C4-2B (cell line): ENCODE results near the gene BIN1.
"Not testable (repeated sequence)": the region's sequence is repeated elsewhere in the genome, so short reads cannot be mapped to it uniquely, and the experiment has no call there.

ENCODE experiments used
- H3K27ac ChIP-seq: fragments of 450-650 bp; 2 replicates; pipeline ENCODE4 v1.5.1; 2017
- ZFX ChIP-seq: fragments of 450-650 bp; IDR thresholded peaks from 2 replicates; pipeline ENCODE4 v1.6.1; 2017
- TF ChIP-seq, protein P1 (sequence below): fragments of 450-650 bp; conservative IDR thresholded peaks from 2 replicates; pipeline ENCODE4 v1.5.1; 2017; ENCODE audit warnings: mild to moderate bottlenecking

BIN1 gene

DNA sequence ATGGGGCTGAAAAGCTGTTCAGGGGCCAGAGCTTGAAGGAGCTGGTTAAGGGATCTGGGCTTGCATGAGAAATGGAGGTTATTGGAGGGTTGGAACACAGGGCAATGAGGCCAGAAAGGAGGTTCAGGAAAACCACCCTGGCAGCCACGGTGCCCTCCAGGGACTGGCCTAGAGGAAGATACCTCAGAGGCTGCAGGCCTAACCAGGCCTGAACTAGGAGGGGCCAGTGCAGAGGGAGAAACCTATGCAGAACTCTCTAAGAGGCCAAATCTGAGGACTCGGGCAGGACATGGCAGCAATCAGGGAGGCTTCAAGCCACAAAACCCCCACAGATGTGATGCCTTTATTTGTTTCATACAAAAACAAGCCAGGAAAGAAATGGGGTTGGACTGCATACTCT, 66.8 kb downstream of the BIN1 start:
- H3K27ac ChIP-seq = no peak overlapping the region

GRCh38 chr2:127039387-127040031, 67.4 kb downstream of the BIN1 start:
- TF ChIP-seq ZFX = no peak
- H3K27ac ChIP-seq = no peak overlapping the region

More for the DNA sequence above, 66.8 kb downstream of the BIN1 start:
- TF ChIP-seq, protein P1, sequence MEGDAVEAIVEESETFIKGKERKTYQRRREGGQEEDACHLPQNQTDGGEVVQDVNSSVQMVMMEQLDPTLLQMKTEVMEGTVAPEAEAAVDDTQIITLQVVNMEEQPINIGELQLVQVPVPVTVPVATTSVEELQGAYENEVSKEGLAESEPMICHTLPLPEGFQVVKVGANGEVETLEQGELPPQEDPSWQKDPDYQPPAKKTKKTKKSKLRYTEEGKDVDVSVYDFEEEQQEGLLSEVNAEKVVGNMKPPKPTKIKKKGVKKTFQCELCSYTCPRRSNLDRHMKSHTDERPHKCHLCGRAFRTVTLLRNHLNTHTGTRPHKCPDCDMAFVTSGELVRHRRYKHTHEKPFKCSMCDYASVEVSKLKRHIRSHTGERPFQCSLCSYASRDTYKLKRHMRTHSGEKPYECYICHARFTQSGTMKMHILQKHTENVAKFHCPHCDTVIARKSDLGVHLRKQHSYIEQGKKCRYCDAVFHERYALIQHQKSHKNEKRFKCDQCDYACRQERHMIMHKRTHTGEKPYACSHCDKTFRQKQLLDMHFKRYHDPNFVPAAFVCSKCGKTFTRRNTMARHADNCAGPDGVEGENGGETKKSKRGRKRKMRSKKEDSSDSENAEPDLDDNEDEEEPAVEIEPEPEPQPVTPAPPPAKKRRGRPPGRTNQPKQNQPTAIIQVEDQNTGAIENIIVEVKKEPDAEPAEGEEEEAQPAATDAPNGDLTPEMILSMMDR = no peak
- no peak for TF ChIP-seq ZFX

- no peak overlapping the region for H3K27ac ChIP-seq
- TF ChIP-seq, protein P1 = no peak
- TF ChIP-seq ZFX = no peak
Observed at GRCh38 chr2:127037476-127037875, 69.5 kb downstream of the BIN1 start.

- TF ChIP-seq, protein P1 = no peak
- TF ChIP-seq ZFX = no peak
- H3K27ac ChIP-seq = no peak overlapping the region
Observed at GRCh38 chr2:127034883-127035611, 71.9 kb downstream of the BIN1 start.

- H3K27ac ChIP-seq = no peak overlapping the region
- no peak for TF ChIP-seq ZFX
- TF ChIP-seq, protein P1 = no peak
Observed at GRCh38 chr2:127034051-127034450, 72.9 kb downstream of the BIN1 start.

DNA sequence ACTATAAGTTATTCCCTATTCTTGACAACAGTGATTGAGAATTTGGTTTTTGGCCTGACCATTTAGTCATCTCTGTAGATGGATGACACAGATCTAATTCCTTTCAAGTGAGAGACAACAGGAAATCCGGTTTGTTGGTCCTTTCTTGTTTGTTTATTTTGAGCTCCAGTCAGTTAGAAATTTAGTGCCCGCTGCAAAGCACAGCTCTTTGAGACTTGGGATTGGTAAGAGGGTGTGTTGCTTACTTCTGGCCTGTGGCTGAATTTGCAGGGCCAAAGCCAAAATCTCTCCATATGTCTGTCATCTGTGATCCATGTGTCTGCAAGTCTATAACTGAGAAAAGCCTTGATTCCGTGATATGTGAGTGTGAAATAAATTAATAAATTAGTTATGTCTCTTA, 74.3 kb downstream of the BIN1 start:
- H3K27ac ChIP-seq = no peak overlapping the region; the same call in 1 of the 2 replicates
- TF ChIP-seq, protein P1 = no peak
- TF ChIP-seq ZFX = no peak

- H3K27ac ChIP-seq = no peak overlapping the region
- TF ChIP-seq, protein P1 = no peak
- TF ChIP-seq ZFX = no peak
Observed at GRCh38 chr2:127029350-127030051, 77.5 kb downstream of the BIN1 start.

GRCh38 chr2:127028745-127029144, 78.2 kb downstream of the BIN1 start:
- H3K27ac ChIP-seq = not testable (repeated sequence)
